GM18526 (cell line): ENCODE measurements around the gene ZNF598.

Experiments used
- POLR2A ChIP-seq: IDR thresholded peaks from 3 replicates; pipeline ENCODE4 v1.6.1; 2011; ENCODE audit not compliant: insufficient read length; ENCODE audit errors: extremely low read depth

ZNF598 gene

DNA sequence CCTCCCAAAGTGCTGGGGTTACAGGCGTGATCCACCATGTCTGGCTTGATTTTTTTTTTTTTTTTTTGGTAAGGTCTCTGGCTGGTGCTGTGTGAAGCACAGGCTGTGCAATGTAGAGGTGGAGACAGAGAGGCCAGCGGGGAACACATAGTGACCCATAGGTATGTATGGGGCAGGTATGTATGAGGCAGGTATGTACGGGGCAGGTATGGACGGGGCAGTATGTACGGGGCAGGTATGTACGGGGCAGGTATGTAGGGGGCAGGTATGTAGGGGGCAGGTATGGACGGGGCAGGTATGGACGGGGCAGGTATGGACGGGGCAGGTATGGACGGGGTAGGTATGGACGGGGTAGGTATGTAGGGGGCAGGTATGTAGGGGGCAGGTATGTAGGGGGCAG, 60.1 kb downstream of the ZNF598 start:
- no peak for TF ChIP-seq POLR2A
